ENCODE data around the gene IMP4. TPM values are rescaled to one million over a fixed set of nuclear protein-coding genes. Genes with fewer than 3 reads are reported as not detected.

IMP4 gene
- total and polyA plus RNA-seq, 2 of the 8 experiments (the other 6 are each of a cell fraction or from before 2014, with no cell fraction given): 96.8 to 194 TPM

GRCh38 chr2:130346041-130346740, 3.5 kb downstream of the IMP4 start (continued):
- TF ChIP-seq CHD7 (IDR thresholded peaks at IDR 0.05; ENCODE audit: insufficient replicate concordance, low read length) (no peak), MAFK (IDR thresholded peaks at IDR 0.05; ENCODE audit: low read depth, low read length) (no peak), YY1 (IDR thresholded peaks at IDR 0.05; ENCODE audit: low read depth, low read length) (no peak), BRCA1 (IDR thresholded peaks at IDR 0.05; ENCODE audit: low read depth, low read length) (no peak), JUND (IDR thresholded peaks at IDR 0.05; ENCODE audit: low read length) (no peak), RFX5 (IDR thresholded peaks at IDR 0.05; ENCODE audit: borderline replicate concordance, low read depth, low read length) (no peak), CBX5 (IDR thresholded peaks at IDR 0.05; ENCODE audit: low read depth, low read length) (no peak)

All from H1 (cell line).